ENCODE measurements around the gene MTUS2.

DNA sequence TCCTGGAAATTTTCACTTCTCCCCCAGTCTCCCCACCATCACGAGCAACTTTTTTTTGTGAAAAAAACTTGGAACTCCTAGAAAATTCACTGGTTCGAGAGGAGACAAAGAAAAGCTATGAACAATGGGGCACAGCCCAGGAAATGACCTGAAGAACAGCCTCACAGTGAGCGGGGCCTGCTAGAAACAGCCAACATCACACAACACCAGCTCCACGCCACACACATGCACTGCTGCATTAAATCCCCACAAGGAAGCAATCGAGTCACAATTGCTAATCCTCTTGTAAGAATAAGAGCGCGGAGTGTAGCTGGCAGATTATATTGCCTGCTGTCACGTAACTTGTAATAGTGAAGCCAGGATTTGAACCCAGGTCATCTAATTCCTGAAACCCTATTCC lies 726.5 kb downstream of the MTUS2 start:
- TF ChIP-seq, protein P1, sequence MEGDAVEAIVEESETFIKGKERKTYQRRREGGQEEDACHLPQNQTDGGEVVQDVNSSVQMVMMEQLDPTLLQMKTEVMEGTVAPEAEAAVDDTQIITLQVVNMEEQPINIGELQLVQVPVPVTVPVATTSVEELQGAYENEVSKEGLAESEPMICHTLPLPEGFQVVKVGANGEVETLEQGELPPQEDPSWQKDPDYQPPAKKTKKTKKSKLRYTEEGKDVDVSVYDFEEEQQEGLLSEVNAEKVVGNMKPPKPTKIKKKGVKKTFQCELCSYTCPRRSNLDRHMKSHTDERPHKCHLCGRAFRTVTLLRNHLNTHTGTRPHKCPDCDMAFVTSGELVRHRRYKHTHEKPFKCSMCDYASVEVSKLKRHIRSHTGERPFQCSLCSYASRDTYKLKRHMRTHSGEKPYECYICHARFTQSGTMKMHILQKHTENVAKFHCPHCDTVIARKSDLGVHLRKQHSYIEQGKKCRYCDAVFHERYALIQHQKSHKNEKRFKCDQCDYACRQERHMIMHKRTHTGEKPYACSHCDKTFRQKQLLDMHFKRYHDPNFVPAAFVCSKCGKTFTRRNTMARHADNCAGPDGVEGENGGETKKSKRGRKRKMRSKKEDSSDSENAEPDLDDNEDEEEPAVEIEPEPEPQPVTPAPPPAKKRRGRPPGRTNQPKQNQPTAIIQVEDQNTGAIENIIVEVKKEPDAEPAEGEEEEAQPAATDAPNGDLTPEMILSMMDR (IDR thresholded peaks at IDR 0.05; ENCODE audit: poor library complexity, severe bottlenecking): no peak
- TF ChIP-seq EZH2 (IDR thresholded peaks at IDR 0.05; ENCODE audit: borderline replicate concordance, insufficient read depth, low read length, poor library complexity, severe bottlenecking) (no peak), POLR2AphosphoS5 (IDR thresholded peaks at IDR 0.05) (no peak)

All from neural cell (in vitro differentiated cells).